GM21367 (cell line): ENCODE measurements around the gene MS4A15.
A peak's percentile ranks its signal among the peaks of the same experiment; 100 is the strongest.
"Not testable (repeated sequence)": the region's sequence is repeated elsewhere in the genome, so short reads cannot be mapped to it uniquely, and the experiment has no call there.

ENCODE experiments used
- ATAC-seq: cut with Tn5 transposase; IDR thresholded peaks from one replicate; pipeline ENCODE4 v1.9.1; 2021; ENCODE audit not compliant: unreplicated experiment

The MS4A15 gene

DNA sequence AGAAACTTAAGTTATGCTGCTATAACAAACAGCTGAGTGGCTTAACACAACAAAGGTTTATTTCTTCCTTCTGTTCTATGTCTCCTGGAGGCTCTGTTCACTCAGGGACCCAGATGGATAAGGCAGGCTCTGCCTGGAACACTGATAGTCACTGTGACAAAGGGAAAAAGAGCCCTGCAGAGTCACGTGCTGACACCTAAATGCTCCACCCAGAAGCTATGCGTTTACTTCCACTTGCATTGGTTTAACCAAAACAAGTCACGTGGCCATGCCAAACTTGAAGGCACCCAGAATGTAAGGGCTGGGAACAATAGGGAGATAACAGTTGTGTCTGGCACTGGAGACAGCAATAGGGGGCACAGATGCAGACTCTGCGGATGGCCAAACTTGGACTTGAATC is 3.4 kb upstream of the MS4A15 start:
- ATAC-seq: no peak

- no peak for ATAC-seq
Observed at GRCh38 chr11:60754887-60755286, 1.8 kb upstream of the MS4A15 start.

DNA sequence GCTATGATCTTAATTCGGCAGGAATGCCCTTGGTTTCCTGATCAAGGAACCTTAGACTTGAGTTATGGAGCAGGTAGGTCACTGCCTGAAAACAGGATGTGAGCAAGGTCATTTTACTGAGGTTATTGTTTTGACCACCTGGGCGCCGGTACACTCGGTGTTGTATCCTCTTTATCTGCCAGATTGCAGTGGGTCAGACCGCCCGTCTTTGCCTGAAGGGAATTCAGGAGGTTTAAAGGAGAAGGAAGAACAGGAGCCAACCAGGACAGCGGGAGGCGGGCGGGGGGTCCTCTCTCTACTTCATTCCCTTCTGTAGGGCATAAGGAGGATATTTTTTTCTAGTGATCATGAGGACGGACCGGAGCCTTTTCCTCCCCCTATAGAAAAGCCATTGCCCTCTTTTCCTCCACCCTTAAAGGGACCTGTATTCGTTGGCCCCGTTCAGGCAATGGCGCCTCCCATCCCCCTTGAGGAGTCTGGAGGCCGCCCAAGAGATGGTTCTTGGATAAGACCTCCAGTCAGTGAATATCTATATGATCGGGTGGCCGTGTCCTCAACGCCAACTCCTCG is 649 bp downstream of the MS4A15 start:
- no peak for ATAC-seq

GRCh38 chr11:60758671-60759070 is 2.0 kb downstream of the MS4A15 start:
- ATAC-seq: not testable (repeated sequence)

GRCh38 chr11:60759438-60760225 is 3.0 kb downstream of the MS4A15 start:
- not testable (repeated sequence) for ATAC-seq

DNA sequence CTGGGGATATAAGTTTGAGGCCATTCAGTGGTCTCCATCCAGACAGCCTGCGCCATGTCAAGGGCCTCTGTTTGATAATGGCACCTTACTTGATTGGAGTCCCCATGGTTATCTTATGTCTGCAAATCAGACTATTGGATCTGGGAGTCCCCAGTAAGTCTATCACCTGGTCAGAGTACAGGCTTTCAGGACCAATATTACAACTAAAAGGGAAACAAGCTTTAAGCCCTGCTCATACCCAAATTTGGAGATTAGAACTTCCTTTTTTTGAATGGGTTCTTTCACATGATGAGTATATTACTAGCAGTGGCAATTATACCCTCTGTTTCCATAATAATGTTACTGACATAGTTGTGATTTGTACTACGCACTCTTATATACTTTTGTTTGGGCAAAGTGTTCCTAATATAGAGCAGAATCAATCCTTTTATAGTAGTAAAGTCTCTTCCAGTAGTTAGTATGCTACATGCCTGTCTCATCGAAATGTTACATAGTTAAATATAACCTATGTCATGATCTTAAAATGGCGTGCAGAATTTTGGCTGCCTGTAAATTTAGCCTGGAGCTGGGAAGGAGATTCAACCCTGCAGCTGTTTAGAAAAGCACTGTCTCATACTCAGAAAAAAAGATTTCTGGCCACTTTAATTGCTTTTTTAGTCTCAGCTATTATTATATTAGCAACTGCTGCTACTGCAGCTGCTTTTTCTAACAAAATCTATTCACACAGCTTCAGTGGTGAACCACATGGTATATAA is 4.9 kb downstream of the MS4A15 start:
- ATAC-seq: no peak

GRCh38 chr11:60762851-60763691 is 6.4 kb downstream of the MS4A15 start:
- peak; percentile 56 for ATAC-seq

DNA sequence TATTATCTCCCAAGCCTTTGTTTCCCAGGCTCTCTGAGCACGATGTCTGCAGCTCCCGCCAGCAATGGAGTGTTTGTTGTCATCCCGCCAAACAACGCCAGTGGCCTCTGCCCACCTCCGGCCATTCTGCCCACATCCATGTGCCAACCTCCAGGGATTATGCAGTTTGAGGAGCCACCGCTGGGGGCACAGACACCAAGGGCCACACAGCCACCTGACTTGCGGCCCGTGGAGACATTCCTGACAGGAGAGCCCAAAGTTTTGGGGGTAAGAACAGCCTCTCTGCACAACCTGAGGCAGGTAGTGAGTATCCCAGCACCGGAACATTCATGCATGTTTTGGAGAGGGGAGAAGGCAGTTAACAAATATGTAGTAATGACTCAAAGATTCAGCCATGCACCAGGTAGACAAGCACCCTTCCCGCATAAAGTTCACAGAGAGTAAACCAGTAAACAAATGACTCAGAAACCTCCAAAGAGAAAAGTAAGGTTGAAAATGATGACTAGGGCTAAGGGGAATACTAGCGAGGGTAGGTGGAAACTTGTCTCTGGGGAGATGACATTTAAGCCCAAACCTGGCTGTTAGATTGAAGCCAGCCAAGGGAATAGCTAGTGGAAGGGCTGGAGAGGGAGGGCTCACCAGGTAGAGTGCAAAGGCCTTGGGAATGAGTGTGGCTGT is 7.2 kb downstream of the MS4A15 start:
- ATAC-seq: no peak

- ATAC-seq: peak; percentile 38
Observed at GRCh38 chr11:60764879-60765278, 8.2 kb downstream of the MS4A15 start.

DNA sequence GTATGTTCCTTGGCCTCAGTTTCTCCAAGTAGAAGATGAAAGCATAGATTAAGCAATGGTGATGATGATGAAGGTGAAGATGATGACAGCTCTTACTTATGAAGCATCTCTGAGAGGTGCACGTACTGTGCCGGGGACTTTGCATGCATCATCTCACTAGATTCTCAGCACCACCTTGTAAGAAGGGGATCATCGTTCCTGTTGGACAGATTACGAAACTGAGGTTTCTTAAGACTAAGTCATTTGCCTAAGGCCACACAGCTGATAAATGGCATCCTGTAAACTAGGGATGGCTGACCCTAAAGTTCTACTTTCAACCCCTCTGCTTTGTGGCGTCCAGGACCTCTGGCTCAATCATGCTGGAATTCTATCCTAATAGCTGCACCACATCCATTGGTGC is 8.7 kb downstream of the MS4A15 start:
- no peak for ATAC-seq

- ATAC-seq: no peak
Observed at GRCh38 chr11:60766547-60766946, 9.9 kb downstream of the MS4A15 start.

DNA sequence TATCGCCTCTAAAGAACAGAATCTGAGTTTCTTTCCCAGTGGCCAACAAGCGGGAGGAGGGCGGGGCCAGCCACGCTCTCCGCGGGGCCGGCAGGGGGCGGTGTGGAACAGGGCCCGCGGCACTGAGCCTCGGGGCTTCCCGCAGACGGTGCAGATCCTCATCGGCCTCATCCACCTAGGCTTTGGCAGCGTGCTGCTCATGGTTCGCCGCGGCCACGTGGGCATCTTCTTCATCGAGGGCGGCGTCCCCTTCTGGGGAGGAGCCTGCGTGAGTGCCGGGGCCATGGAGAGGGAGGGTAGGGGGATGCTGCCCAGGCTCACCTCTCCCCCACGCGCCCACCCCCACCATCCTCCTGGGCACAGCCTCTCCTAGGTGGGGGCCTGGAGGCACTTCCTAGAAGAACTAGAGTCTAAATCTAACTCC is 10.7 kb downstream of the MS4A15 start:
- no peak for ATAC-seq

DNA sequence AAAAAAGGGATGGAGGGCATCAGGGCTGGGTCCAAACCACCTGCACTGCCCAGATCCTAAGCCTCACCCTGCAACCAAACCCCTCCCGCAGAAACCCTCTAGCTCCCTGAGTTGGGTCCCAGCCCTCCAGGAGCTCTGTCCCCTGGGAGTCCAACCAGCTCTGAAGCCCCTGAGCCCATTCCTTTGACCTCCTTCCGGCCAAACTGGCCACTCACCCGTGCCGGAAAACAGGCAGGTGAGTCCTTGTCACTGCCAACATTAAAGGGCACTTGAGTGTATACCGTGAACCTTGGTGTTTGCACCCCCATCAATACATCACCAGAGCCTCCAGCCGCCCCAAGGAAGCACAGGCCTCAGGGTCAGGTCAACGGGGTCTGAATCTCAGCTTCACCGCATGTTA is 11.5 kb downstream of the MS4A15 start:
- ATAC-seq: no peak

GRCh38 chr11:60769273-60769672 is 12.6 kb downstream of the MS4A15 start:
- no peak for ATAC-seq

DNA sequence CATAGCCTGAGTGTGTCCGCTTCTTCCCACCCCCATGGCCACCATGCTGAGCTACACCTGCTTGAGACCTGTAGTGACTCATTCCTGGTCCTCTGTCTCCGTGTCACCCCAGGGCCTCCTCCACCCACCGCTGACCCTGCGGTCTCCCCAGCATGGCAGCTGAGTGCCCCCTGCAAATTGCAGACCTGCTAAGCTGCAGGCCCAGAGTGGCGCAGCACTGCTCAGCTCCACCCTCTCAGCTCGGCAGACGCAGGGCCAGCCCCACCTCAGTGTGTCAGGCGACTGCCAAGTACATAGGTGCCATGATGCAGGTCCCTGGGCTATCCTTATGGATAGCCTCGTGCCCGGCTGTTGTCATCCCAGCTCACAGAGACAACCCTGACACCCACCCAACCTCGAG is 13.1 kb downstream of the MS4A15 start:
- no peak for ATAC-seq

- ATAC-seq: no peak
Observed at GRCh38 chr11:60771146-60771545, 14.5 kb downstream of the MS4A15 start.

GRCh38 chr11:60771879-60772525 is 15.3 kb downstream of the MS4A15 start:
- ATAC-seq: no peak

GRCh38 chr11:60772666-60773065 is 16.0 kb downstream of the MS4A15 start:
- ATAC-seq: no peak

GRCh38 chr11:60774726-60775125 is 18.1 kb downstream of the MS4A15 start:
- ATAC-seq: no peak

- ATAC-seq: peak; percentile 48
Observed at GRCh38 chr11:60775420-60775961, 18.8 kb downstream of the MS4A15 start.
